BE2C (cell line): ENCODE data around the gene MYH3.
A peak's percentile ranks its signal among the peaks of the same experiment; 100 is the strongest.

Source experiments
- DNase-seq: peaks from one replicate; pipeline ENCODE4 v3.0.0-alpha.2; 2020
- H3K27me3 ChIP-seq: fragments of 250-450 bp; sonication (Bioruptor Pico); 2 replicates; pipeline ENCODE4 v1.5.1; 2020; ENCODE audit warnings: mild to moderate bottlenecking
- H3K36me3 ChIP-seq: fragments of 250-450 bp; sonication (Bioruptor Pico); 2 replicates; pipeline ENCODE4 v1.5.1; 2020; ENCODE audit warnings: mild to moderate bottlenecking
- H3K4me1 ChIP-seq: fragments of 250-450 bp; sonication (Bioruptor Pico); 2 replicates; pipeline ENCODE4 v1.5.1; 2020
- H3K4me3 ChIP-seq: 2 replicates; pipeline ENCODE4 v1.5.1; 2011; ENCODE audit warnings: low read depth, low read length
- H3K9me3 ChIP-seq: fragments of 250-450 bp; sonication (Bioruptor Pico); 2 replicates; pipeline ENCODE4 v1.5.1; 2020
- TF ChIP-seq, protein P1 (sequence below): IDR thresholded peaks from 2 replicates; pipeline ENCODE4 v1.5.1; 2012; ENCODE audit warnings: mild to moderate bottlenecking, low read depth, low read length

Gene MYH3

DNA sequence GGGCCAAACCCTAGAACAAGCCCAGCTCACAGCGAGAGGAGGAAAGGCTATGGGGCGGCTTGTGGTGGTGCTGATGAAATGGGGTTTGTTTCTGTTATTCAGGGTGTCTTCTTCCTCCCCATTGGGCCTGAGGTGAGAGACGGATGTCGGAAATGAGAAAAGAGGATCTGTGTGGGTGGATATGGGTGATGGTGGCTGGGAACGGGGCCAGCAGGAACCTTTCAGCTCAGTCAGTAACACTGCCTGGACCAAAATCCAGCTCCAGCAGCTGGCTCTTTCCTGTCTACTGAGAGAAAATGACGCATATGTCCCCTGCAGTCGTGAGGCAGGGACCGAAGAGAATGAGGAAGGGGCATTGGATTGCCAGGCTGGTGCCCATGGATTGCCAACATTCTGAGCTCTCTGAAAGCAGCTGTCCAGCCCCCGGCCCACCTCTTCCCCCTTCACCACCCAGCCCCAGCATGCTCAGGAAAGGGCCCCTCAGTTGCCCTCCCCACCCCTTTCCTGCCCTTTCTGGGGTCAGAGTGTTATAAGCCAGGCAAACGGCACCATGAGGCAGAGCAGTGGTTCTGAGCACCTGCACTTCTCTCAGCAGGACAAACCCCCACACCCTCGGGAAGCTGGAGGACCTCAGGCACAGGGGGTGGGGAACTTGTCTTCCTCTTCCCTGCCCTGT lies 4.0 kb downstream of the MYH3 start:
- no peak for DNase-seq
- TF ChIP-seq, protein P1, sequence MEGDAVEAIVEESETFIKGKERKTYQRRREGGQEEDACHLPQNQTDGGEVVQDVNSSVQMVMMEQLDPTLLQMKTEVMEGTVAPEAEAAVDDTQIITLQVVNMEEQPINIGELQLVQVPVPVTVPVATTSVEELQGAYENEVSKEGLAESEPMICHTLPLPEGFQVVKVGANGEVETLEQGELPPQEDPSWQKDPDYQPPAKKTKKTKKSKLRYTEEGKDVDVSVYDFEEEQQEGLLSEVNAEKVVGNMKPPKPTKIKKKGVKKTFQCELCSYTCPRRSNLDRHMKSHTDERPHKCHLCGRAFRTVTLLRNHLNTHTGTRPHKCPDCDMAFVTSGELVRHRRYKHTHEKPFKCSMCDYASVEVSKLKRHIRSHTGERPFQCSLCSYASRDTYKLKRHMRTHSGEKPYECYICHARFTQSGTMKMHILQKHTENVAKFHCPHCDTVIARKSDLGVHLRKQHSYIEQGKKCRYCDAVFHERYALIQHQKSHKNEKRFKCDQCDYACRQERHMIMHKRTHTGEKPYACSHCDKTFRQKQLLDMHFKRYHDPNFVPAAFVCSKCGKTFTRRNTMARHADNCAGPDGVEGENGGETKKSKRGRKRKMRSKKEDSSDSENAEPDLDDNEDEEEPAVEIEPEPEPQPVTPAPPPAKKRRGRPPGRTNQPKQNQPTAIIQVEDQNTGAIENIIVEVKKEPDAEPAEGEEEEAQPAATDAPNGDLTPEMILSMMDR: no peak
- H3K4me1 ChIP-seq: no peaks in the 10 kb centered on the region
- H3K4me3 ChIP-seq: no peak overlapping the region
- H3K27me3 ChIP-seq: no peaks in the 10 kb centered on the region
- no peaks in the 10 kb centered on the region for H3K9me3 ChIP-seq
- H3K36me3 ChIP-seq: no peaks in the 10 kb centered on the region

DNA sequence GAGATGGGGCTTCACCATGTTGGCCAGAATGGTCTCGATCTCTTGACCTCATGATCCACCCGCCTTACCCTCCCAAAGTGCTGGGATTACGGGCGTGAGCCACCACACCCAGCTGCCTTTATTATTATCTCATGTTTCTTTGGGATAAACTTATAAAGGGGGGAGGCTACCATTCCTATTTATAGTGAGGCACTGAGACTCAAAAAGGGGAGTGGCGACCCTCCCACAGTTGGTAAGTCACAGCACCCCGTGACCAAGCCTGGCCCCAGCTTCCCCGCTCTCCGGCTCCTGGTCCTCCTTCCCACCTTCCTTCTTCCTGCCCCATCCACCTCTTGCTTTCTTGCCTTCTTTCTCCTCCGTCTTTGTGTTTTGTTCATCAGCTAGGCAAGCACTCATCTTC lies 5.2 kb downstream of the MYH3 start:
- H3K9me3 ChIP-seq: no peaks in the 10 kb centered on the region
- H3K27me3 ChIP-seq: no peaks in the 10 kb centered on the region
- DNase-seq: no peak
- no peaks in the 10 kb centered on the region for H3K4me1 ChIP-seq
- H3K36me3 ChIP-seq: no peaks in the 10 kb centered on the region
- no peak overlapping the region for H3K4me3 ChIP-seq
- TF ChIP-seq, protein P1: no peak

DNA sequence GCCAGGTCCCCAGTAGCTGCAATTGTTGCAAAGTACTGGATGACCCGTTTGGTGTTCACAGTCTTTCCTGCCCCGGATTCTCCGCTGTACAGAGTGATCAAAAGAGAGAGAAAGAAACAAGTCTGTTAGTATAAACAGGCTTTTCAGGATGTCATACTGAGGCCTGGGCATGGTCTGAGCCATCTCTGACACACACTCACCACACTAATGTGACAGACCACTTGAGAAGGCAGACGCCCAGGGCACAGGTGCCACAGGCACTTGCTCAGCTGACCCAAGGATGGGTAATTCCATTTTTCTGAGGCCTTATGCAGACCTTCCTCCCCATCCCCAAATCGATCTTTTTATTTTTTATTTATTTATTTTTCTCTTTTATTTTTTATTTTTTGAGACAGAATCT lies 7.5 kb downstream of the MYH3 start:
- DNase-seq: no peak
- H3K4me1 ChIP-seq: no peaks in the 10 kb centered on the region
- TF ChIP-seq, protein P1: no peak
- H3K27me3 ChIP-seq: no peaks in the 10 kb centered on the region
- no peak overlapping the region for H3K4me3 ChIP-seq
- H3K9me3 ChIP-seq: no peaks in the 10 kb centered on the region
- H3K36me3 ChIP-seq: no peaks in the 10 kb centered on the region

DNA sequence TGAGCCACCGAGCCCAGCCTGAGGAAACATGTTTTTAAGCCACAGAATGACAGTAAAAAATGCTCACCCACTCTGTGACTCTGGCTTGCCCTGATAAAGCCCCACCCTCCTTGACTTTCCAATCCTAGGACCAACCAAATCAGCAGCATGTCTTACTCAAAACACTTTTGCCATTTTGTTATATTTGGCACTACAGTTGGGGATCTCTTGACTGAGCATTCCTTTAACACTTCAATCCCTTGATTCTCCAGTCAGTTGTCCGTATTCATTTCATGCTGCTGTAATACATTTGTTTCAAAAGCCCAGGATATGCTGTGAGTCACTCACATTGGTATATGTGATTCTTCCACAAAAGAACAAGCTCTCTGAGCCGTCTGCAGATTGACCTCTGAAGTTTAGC lies 8.2 kb downstream of the MYH3 start:
- H3K4me1 ChIP-seq: no peaks in the 10 kb centered on the region
- no peaks in the 10 kb centered on the region for H3K27me3 ChIP-seq
- H3K9me3 ChIP-seq: no peaks in the 10 kb centered on the region
- TF ChIP-seq, protein P1: no peak
- H3K4me3 ChIP-seq: no peak overlapping the region
- H3K36me3 ChIP-seq: no peaks in the 10 kb centered on the region
- no peak for DNase-seq

DNA sequence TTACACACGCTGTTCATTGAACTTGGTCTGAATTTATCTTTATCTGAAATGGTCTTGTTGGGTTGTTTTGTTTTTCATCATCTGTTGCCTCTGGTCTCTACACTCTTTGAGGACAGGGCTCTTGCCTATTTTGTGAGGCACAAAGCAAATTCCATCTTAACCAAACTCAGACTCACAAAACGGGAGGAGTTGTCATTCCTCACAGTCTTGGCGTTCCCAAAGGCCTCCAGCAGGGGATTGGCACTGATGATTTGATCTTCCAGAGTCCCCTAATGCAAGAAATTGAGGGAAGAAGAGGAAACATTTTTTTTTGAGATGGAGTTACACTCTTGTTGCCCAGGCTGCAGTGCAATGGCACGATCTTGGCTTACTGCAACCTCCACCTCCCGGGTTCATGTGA lies 8.7 kb downstream of the MYH3 start:
- Histone ChIP-seq H3K4me1 (no peaks in the 10 kb centered on the region), H3K27me3 (no peaks in the 10 kb centered on the region)
- DNase-seq: no peak

DNA sequence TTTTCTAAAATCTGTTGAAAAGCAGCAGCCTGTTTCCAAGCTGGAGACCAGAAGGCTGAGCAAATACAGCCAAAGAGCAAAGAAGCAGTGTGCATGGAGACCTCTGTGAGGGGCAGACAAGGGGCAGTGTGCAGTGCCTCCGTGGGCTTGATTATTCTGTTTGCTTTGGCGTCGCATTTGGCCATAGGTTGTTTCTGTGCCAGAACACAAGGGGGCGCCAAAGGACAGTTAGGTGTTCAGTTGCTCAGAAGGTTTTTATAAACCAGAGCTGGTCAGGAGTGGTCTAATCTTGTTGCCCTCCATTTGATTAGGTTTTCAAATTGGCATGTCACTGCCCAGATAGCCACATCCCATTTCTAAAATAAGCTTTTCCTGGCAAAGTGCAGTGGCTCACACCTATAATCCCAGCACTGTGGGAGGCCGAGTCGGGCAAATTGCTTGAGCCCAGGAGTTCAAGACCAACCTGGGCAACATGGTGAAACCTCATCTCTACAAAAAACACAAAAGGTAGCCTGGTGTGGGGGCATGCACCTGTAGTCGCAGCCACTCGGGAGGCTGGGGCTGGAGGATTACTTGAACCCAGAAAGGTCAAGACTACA lies 10.6 kb downstream of the MYH3 start:
- H3K9me3 ChIP-seq: no peaks in the 10 kb centered on the region
- no peaks in the 10 kb centered on the region for H3K36me3 ChIP-seq
- no peaks in the 10 kb centered on the region for H3K27me3 ChIP-seq
- TF ChIP-seq, protein P1: peak; percentile 75
- peak; percentile 58 for DNase-seq
- H3K4me1 ChIP-seq: no peaks in the 10 kb centered on the region
- H3K4me3 ChIP-seq: no peak overlapping the region

More for the DNA sequence above, 8.7 kb downstream of the MYH3 start:
- no peaks in the 10 kb centered on the region for H3K36me3 ChIP-seq
- TF ChIP-seq, protein P1: no peak
- no peaks in the 10 kb centered on the region for H3K9me3 ChIP-seq
- no peak overlapping the region for H3K4me3 ChIP-seq
